HCT116 (cell line): ENCODE data around the gene EIF3I. TPM values are rescaled to one million over a fixed set of nuclear protein-coding genes. Genes with fewer than 3 reads are reported as not detected.

Source experiments
- ATAC-seq: fragments of 200-7000 bp; cut with Tn5 transposase; 2 replicates; pipeline ENCODE4 v1.9.1; 2020; ENCODE audit warnings: mild to moderate bottlenecking, moderate library complexity
- BruUV-seq: library from RNA; stranded (reverse); fragments of 400-500 nt; replicated peaks from 2 replicates; lab custom pipeline; 2021; lab: Mats Ljungman, UMichigan
- CTCF ChIA-PET: fragments of 300-600 bp; sonication (Branson Sonifier 250); formaldehyde crosslinking; loops from one replicate; lab custom pipeline; 2021; ENCODE audit warnings: antibody characterized with exemption; lab: Charles Lee
- POLR2A ChIA-PET: fragments of 300-600, 350-600 bp; sonication (Branson Sonifier 250); formaldehyde crosslinking; loops from one replicate; lab custom pipeline; 2021; ENCODE audit warnings: antibody characterized with exemption; lab: Charles Lee
- RAD21 ChIA-PET, 2 experiments: fragments of 300-600 bp; sonication (Branson Sonifier 250); formaldehyde crosslinking; loops; one replicate each; lab custom pipeline; 2023; ENCODE audit warnings: low total read pairs in 2 of 2; ENCODE audit not compliant: uncharacterized antibody in 2 of 2, unreplicated experiment in 2 of 2, low non-redundant PET in 1 of 2; lab: Charles Lee
- DNase-seq: peaks from one replicate; pipeline ENCODE4 v3.0.0-alpha.2; 2010; ENCODE audit warnings: low read depth, low spot score
- H2AFZ ChIP-seq: fragments of 200-600 bp; shearing (Covaris generic), sonication (generic); 2 replicates; pipeline ENCODE4 v1.6.1; 2017; ENCODE audit warnings: low read depth, mixed run types, mixed read lengths, antibody characterized with exemption, low read length; ENCODE audit not compliant: poor library complexity, severe bottlenecking
- H3K27ac ChIP-seq: 2 replicates; pipeline ENCODE4 v1.5.1; 2012; ENCODE audit warnings: low read depth, low read length
- H3K27me3 ChIP-seq: fragments of 200-600 bp; sonication (generic); 2 replicates; pipeline ENCODE4 v1.6.1; 2016; ENCODE audit warnings: mixed run types, low read length, mixed read lengths; ENCODE audit not compliant: insufficient read depth
- H3K36me3 ChIP-seq, 2 experiments: fragments of 200-500 bp in 1 of 2; fragments of 200-600 bp in 1 of 2; sonication (Bioruptor generic) in 1 of 2; sonication (generic) in 1 of 2; 2 replicates each; pipeline versions ENCODE4 v1.5.1 to v1.6.1; 2014 to 2016; ENCODE audit warnings: low read length in 2 of 2, inconsistent platforms in 1 of 2, mixed read lengths in 1 of 2, mixed run types in 1 of 2; ENCODE audit not compliant: insufficient read depth in 2 of 2, control insufficient read depth in 1 of 2
- H3K4me1 ChIP-seq, 2 experiments: fragments of 200-600 bp in 1 of 2; sonication (generic) in 1 of 2; 2 replicates each; pipeline versions ENCODE4 v1.5.1 to v1.6.1; 2012 to 2017; ENCODE audit warnings: low read length in 2 of 2, inconsistent platforms in 1 of 2, mild to moderate bottlenecking in 1 of 2, mixed read lengths in 1 of 2, mixed run types in 1 of 2, moderate library complexity in 1 of 2; ENCODE audit not compliant: insufficient read depth in 2 of 2, control insufficient read depth in 1 of 2
- H3K4me2 ChIP-seq: fragments of 200-600 bp; sonication (generic); 2 replicates; pipeline ENCODE4 v1.6.1; 2017; ENCODE audit warnings: mixed run types, low read length, mixed read lengths
- H3K4me3 ChIP-seq, 2 experiments: fragments of 200-600 bp in 1 of 2; sonication (generic) in 1 of 2; replicated peaks in 1 of 2; 2 replicates each; pipeline ENCODE4 v1.5.1; 2011 to 2016; ENCODE audit warnings: low read length in 2 of 2, control low read depth in 1 of 2, low read depth in 1 of 2, mild to moderate bottlenecking in 1 of 2, mixed read lengths in 1 of 2, mixed run types in 1 of 2
- H3K79me2 ChIP-seq: fragments of 200-600 bp; sonication (generic); 2 replicates; pipeline ENCODE4 v1.6.1; 2017; ENCODE audit warnings: mild to moderate bottlenecking, mixed run types, low read length, moderate library complexity, mixed read lengths; ENCODE audit not compliant: insufficient read depth
- H3K9ac ChIP-seq: fragments of 200-600 bp; sonication (generic); 2 replicates; pipeline ENCODE4 v1.6.1; 2016; ENCODE audit warnings: low read length, mixed read lengths
- H3K9me2 ChIP-seq: fragments of 200-600 bp; sonication (generic), shearing (Covaris generic); 2 replicates; pipeline ENCODE4 v1.6.1; 2017; ENCODE audit warnings: mixed run types, mild to moderate bottlenecking, moderate library complexity; ENCODE audit not compliant: insufficient read depth
- H3K9me3 ChIP-seq, 2 experiments: fragments of 200-500 bp in 1 of 2; fragments of 200-600 bp in 1 of 2; sonication (Bioruptor generic) in 1 of 2; sonication (generic) in 1 of 2; 2 replicates each; pipeline ENCODE4 v1.6.1; 2014 to 2017; ENCODE audit warnings: low read length in 2 of 2, mixed read lengths in 2 of 2, inconsistent platforms in 1 of 2, low read depth in 1 of 2, mild to moderate bottlenecking in 1 of 2, mixed run types in 1 of 2, moderate library complexity in 1 of 2; ENCODE audit not compliant: control insufficient read depth in 1 of 2, insufficient read depth in 1 of 2
- H4K20me1 ChIP-seq: fragments of 200-600 bp; sonication (generic), shearing (Covaris generic); 2 replicates; pipeline ENCODE4 v1.6.1; 2017; ENCODE audit warnings: mixed run types, mild to moderate bottlenecking, moderate library complexity; ENCODE audit not compliant: insufficient read depth
- ATF3 ChIP-seq: IDR thresholded peaks from 2 replicates; pipeline ENCODE4 v1.6.1; 2012
- CBX3 ChIP-seq: IDR thresholded peaks from 2 replicates; pipeline ENCODE4 v1.6.1; 2012; ENCODE audit warnings: low read depth
- ELF1 ChIP-seq: IDR thresholded peaks from 2 replicates; pipeline ENCODE4 v1.6.1; 2012; ENCODE audit warnings: low read depth, borderline replicate concordance
- EZH2 ChIP-seq: fragments of 200-600 bp; sonication (generic); IDR thresholded peaks from 2 replicates; pipeline ENCODE4 v1.6.1; 2017; ENCODE audit warnings: antibody characterized with exemption, mixed run types
- EZH2phosphoT487 ChIP-seq: fragments of 200-600 bp; IDR thresholded peaks from 2 replicates; pipeline ENCODE4 v1.6.1; 2018; ENCODE audit warnings: antibody characterized with exemption, borderline replicate concordance
- MAX ChIP-seq: IDR thresholded peaks from 2 replicates; pipeline ENCODE4 v1.6.1; 2012
- POLR2A ChIP-seq: IDR thresholded peaks from 2 replicates; pipeline ENCODE4 v1.7.0; 2011; ENCODE audit warnings: borderline replicate concordance; ENCODE audit not compliant: insufficient read depth, insufficient read length; ENCODE audit errors: extremely low read depth
- POLR2AphosphoS5 ChIP-seq: IDR thresholded peaks from 2 replicates; pipeline ENCODE4 v1.6.1; 2011; ENCODE audit warnings: mild to moderate bottlenecking, low read depth, low read length, moderate library complexity
- REST ChIP-seq: IDR thresholded peaks from 2 replicates; pipeline ENCODE4 v1.6.1; 2012; ENCODE audit warnings: low read depth
- SIN3A ChIP-seq: IDR thresholded peaks from 2 replicates; pipeline ENCODE4 v1.6.1; 2012; ENCODE audit warnings: low read depth
- SRF ChIP-seq: IDR thresholded peaks from 2 replicates; pipeline ENCODE4 v1.6.1; 2012; ENCODE audit warnings: low read depth
- TCF7L2 ChIP-seq: IDR thresholded peaks from 2 replicates; pipeline ENCODE4 v1.7.0; 2011; ENCODE audit warnings: borderline replicate concordance, inconsistent platforms; ENCODE audit not compliant: insufficient read depth, insufficient read length; ENCODE audit errors: extremely low read depth
- YY1 ChIP-seq: IDR thresholded peaks from 2 replicates; pipeline ENCODE4 v1.6.1; 2011; ENCODE audit warnings: low read length, low read depth, moderate library complexity, mild to moderate bottlenecking; ENCODE audit not compliant: insufficient replicate concordance; ENCODE audit errors: extremely low read depth
- ZFX ChIP-seq: fragments of 450-650 bp; IDR thresholded peaks from 2 replicates; pipeline ENCODE4 v1.6.1; 2017
- ZNF274 ChIP-seq: fragments of 200-500 bp; sonication (Bioruptor generic); IDR thresholded peaks from 2 replicates; pipeline ENCODE4 v1.6.1; 2014; ENCODE audit warnings: mild to moderate bottlenecking, low read depth, low read length, inconsistent platforms
- intact Hi-C: fragments of 100-400 bp; cut with micrococcal nuclease; formaldehyde crosslinking; loops from 2 replicates; pipeline ENCODE4 v1.10.0; 2022
- total RNA-seq: library from RNA; stranded (reverse); gene quantifications from one replicate; pipeline ENCODE4 v1.2.1, GENCODE V29; 2021; ENCODE audit not compliant: unreplicated experiment

Gene EIF3I
- total RNA-seq, 1 experiment from 2014 or later = 323 TPM

- ChIA-PET POLR2A (no interaction called here), RAD21 (interaction anchor here in 1 of 2 experiments (0.7 kb wide), 1 partner anchor 106 kb away, joined by 3 read pairs; no protein-coding TSS in a partner anchor), CTCF (no interaction called here)
- BruUV-seq = no TSS peak
- Histone ChIP-seq H3K9me3 (no peaks in the 10 kb centered on the region), H3K4me2 (no peak overlapping the region), H3K4me3 (no peak overlapping the region), H3K27ac (no peak overlapping the region), H3K27me3 (no peaks in the 10 kb centered on the region), H3K9me2 (no peaks in the 10 kb centered on the region), H3K79me2 (no peaks in the 10 kb centered on the region), H4K20me1 (no peaks in the 10 kb centered on the region), H3K4me1 (no peaks in the 10 kb centered on the region), H3K36me3 (no peaks in the 10 kb centered on the region), H3K9ac (no peak overlapping the region), H2AFZ (no peak overlapping the region)
- DNase-seq (no peak), ATAC-seq (no peak)
- intact Hi-C loops = no loop called here
- TF ChIP-seq EZH2phosphoT487 (no peak), POLR2AphosphoS5 (no peak), MAX (no peak), TCF7L2 (no peak), SRF (no peak), EZH2 (no peak), ELF1 (no peak), POLR2A (no peak), REST (no peak), ZNF274 (no peak), ATF3 (no peak), SIN3A (no peak), YY1 (no peak), CBX3 (no peak), ZFX (no peak)
Observed at GRCh38 chr1:32256473-32257226, 34.4 kb downstream of the EIF3I start.
